NCI-H446 treated with DMSO at 0.1 percent for 48 hours (cell line): ENCODE measurements around the gene ITGB8.

Experiments used
- DNase-seq: peaks from one replicate; lab custom pipeline; 2025; lab: John Stamatoyannopoulos, UW

Gene ITGB8

DNA sequence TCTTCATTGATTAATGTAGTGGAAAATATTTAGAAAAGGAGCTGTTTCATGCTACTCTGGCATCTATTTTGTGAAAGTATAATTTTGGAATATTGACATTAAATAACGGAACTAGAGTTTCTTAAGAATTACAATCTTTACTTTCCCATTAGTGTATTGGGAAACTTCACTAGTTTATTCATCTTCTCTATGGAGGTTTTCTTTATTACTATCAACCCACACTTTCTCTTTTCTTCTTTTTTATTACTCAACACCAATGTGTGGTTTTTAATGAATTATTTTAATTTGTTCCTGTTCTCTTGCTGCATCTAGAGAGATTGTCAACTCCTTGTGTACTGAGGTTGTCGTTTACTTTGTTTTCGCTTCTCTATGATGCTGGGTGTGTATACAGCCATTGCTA lies 20.4 kb upstream of the ITGB8 start:
- no peak for DNase-seq

GRCh38 chr7:20310963-20311742 lies 19.5 kb upstream of the ITGB8 start:
- DNase-seq: peak; percentile 5

- DNase-seq: no peak
Observed at GRCh38 chr7:20311743-20312042, 19.0 kb upstream of the ITGB8 start.

GRCh38 chr7:20312562-20312961 lies 18.1 kb upstream of the ITGB8 start:
- no peak for DNase-seq

GRCh38 chr7:20313626-20314025 lies 17.1 kb upstream of the ITGB8 start:
- DNase-seq: no peak

- no peak for DNase-seq
Observed at GRCh38 chr7:20314198-20314597, 16.5 kb upstream of the ITGB8 start.

DNA sequence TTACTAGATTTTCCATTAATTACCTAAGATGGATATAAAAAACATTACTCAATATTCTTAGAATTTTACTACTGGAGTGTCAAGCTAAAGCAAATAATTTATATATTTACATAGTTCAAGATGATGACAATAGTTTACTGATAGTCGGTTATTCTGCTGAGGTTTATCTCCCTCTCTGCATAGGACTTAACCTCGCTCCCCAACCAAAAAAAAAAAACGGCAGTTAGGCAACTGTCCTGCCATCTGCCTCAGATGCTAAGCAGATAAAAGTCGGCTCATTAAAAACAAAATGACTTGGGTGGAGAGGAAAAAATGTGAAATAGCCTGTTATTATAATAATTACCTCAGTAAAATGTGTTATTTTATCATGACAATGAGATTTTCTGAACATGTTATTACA lies 14.0 kb upstream of the ITGB8 start:
- no peak for DNase-seq

- no peak for DNase-seq
Observed at GRCh38 chr7:20317413-20317812, 13.3 kb upstream of the ITGB8 start.

DNA sequence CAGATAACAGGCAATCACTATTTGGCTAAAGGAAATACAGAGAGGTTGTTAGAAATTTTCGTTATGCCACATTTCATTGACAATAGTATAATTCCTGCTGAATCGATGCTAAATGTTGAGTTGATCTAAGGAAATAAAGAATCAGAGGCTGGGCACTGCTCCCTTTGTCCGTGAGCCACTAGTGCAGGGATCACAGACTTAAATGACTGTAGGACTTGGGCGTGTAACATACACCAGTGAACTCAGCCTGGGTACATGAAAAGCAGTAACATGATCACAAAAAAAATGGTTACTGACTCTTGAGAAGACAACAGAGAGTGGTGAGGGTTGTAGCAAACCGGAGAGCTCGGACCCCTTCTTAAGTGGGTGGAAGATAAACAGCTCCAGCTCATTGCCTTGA lies 11.8 kb upstream of the ITGB8 start:
- no peak for DNase-seq

- DNase-seq: no peak
Observed at GRCh38 chr7:20320322-20320721, 10.4 kb upstream of the ITGB8 start.

GRCh38 chr7:20320786-20321185 lies 9.9 kb upstream of the ITGB8 start:
- no peak for DNase-seq

DNA sequence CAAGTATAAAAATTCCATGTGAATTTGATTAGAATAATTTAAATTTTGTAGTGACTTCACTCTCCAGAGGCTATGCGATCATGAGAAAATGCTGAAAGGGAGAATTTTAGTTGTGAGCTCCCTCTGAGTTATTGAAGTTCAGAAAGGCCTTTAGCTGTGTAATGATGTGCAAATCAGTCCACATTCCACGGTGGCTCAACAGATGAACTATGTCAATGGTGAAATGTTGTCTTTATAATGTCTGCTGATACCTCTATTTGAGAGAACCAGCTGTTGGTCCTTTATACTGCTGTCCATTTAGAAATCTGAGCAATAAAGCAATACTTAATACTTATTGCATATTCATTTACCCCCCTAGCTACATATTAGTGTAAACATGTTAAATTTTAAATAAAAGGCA lies 7.1 kb upstream of the ITGB8 start:
- DNase-seq: no peak

GRCh38 chr7:20326342-20326741 lies 4.4 kb upstream of the ITGB8 start:
- DNase-seq: no peak

- DNase-seq: peak; percentile 24
Observed at GRCh38 chr7:20327055-20327454, 3.6 kb upstream of the ITGB8 start.

DNA sequence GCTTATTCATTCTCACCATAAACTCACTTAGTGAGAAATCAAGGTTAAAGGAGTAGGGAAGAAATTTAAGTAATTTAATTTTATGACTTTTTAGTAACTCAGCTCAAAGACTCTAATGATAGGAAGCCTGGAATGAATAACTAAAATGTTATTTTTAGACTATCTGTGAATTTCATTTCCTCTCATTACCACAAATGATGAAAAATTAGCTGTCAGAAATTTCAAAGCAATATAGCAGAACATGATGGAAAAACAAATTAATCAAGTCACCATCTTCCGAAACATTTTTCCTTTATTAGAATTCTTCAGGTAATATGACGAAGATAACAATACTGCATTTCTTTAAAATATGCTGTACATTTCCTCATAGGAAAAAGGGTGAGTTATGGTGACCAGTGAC lies 2.7 kb upstream of the ITGB8 start:
- DNase-seq: no peak

DNA sequence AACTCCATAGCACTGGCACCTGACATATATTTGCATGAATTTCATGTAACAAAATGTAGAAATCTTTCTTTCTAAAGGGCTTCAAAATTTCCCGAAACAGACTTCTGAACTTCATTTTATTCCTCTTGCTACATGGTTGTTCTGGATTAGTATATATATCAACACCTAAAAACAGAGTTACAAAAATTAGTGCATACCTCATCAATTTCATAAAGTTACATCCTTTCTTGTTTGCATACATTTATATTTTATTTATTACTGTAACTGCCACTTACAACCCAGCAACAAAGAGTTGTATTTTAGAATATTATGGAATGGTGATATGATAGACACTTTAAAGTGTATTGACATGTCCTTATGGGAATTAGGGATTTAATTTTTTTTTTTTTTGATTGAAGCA lies 2.0 kb upstream of the ITGB8 start:
- DNase-seq: no peak

- peak; percentile 54 for DNase-seq
Observed at GRCh38 chr7:20329389-20330238, 1.1 kb upstream of the ITGB8 start.

DNA sequence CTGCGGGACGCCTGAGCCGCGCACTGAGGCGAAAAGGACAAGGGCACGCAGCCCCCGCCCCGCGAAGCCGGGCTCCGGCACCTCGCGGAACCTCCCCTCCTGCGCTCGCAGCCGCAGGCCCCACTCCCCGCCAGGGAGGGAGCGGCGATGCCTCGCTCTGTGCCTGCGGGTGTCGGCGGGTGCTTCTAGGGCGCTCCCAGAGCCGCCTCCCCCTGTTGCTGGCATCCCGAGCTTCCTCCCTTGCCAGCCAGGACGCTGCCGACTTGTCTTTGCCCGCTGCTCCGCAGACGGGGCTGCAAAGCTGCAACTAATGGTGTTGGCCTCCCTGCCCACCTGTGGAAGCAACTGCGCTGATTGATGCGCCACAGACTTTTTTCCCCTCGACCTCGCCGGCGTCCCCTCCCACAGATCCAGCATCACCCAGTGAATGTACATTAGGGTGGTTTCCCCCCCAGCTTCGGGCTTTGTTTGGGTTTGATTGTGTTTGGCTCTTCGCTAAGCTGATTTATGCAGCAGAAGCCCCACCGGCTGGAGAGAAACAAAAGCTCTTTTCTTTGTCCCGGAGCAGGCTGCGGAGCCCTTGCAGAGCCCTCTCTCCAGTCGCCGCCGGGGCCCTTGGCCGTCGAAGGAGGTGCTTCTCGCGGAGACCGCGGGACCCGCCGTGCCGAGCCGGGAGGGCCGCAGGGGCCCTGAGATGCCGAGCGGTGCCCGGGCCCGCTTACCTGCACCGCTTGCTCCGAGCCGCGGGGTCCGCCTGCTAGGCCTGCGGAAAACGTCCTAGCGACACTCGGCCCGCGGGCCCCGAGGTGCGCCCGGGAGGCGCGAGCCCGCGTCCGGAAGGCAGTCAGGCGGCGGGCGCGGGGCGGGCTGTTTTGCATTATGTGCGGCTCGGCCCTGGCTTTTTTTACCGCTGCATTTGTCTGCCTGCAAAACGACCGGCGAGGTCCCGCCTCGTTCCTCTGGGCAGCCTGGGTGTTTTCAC lies 519 bp downstream of the ITGB8 start:
- peak; percentile 60 for DNase-seq

DNA sequence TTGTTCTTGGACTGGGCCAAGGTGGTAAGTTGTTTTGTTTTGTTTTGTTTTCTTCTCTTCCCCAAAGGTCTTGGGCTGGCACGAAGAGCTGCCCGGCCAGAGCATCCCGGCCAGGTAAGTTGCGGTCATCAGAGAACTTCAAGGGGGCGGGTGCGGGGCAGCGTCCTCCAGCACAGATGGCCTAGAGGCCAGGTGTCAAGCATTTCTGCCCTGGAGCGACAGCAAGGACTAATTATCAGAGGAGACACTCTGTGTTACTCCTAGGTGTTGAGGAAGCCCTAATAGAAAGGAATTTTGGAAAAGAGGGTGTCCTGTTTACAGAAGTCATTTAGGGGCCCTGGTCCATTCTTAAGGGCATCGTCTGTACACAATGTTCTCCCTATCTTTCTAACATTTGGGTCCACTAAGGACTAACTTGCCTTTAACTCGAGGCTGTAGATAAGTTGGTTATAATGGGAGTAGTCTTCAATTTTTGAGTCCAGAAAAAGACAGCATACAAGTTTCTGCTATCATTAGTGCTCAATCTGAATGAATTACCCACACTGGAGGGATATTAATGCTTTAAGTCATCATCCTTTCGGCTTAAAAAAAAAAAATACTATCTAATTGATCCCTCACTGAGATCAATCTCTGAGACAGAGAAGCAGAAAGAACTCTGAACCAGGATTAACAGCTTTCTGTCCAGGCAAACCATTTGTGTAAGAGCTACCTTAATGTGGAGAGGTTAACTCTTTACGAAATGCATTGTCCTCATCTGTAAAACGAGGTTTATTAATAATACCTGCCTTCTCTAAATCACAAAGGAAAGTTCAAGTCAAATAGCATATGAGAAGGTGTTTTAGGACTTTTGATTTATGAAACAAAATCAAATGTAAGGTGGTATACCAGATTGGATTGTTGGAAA lies 1.5 kb downstream of the ITGB8 start:
- no peak for DNase-seq

GRCh38 chr7:20338285-20338684 lies 7.6 kb downstream of the ITGB8 start:
- no peak for DNase-seq

- DNase-seq: no peak
Observed at GRCh38 chr7:20340839-20341238, 10.1 kb downstream of the ITGB8 start.
